PC-3 (cell line): ENCODE measurements around the gene SLC44A1.

Source experiments
- CTCF ChIP-seq: fragments of 300-600 bp; sonication (generic); conservative IDR thresholded peaks from 2 replicates; pipeline ENCODE4 v1.5.1; 2017; ENCODE audit warnings: antibody characterized with exemption, low read depth, mild to moderate bottlenecking, low read length
- EZH2 ChIP-seq: fragments of 300-600 bp; sonication (generic); IDR thresholded peaks from one replicate; pipeline ENCODE4 v1.6.1; 2017; ENCODE audit warnings: antibody characterized with exemption, mild to moderate bottlenecking, low read length; ENCODE audit not compliant: unreplicated experiment
- EZH2phosphoT487 ChIP-seq: fragments of 300-600 bp; sonication (generic); IDR thresholded peaks from 2 replicates; pipeline ENCODE4 v1.6.1; 2018; ENCODE audit warnings: mild to moderate bottlenecking, antibody characterized with exemption, low read length, borderline replicate concordance

- TF ChIP-seq CTCF (no peak), EZH2 (no peak), EZH2phosphoT487 (no peak)
These were observed 37.5 kb downstream of the SLC44A1 start for GRCh38 chr9:105281926-105282325.
